CD8-positive, alpha-beta memory T cell (primary cell): ENCODE measurements around the gene ST6GALNAC3. TPM values are rescaled to one million over a fixed set of nuclear protein-coding genes. Genes with fewer than 3 reads are reported as not detected.

Source experiments
- CTCF ChIA-PET: fragments of 350-600 bp; sonication (Branson Sonifier 250); formaldehyde crosslinking; loops from one replicate; lab custom pipeline; 2021; ENCODE audit warnings: antibody characterized with exemption; lab: Charles Lee
- POLR2A ChIA-PET: fragments of 350-600 bp; sonication (Branson Sonifier 250); formaldehyde crosslinking; loops from one replicate; lab custom pipeline; 2021; ENCODE audit warnings: antibody characterized with exemption; lab: Charles Lee
- DNase-seq, 5 donors: peaks; one replicate each; pipeline versions ENCODE4 v3.0.0 to v3.0.0-alpha.2; 2020 to 2022; ENCODE audit warnings: mixed read lengths in 1 of 5
- H3K27ac ChIP-seq: one replicate; pipeline ENCODE4 v1.7.0; 2013; ENCODE audit warnings: low read depth, mild to moderate bottlenecking, low read length, moderate library complexity
- H3K27me3 ChIP-seq: 2 replicates; pipeline ENCODE4 v1.7.0; 2013; ENCODE audit warnings: low read length, mild to moderate bottlenecking; ENCODE audit not compliant: insufficient read depth, poor library complexity, severe bottlenecking
- H3K36me3 ChIP-seq: 2 replicates; pipeline ENCODE4 v1.7.0; 2013; ENCODE audit warnings: mild to moderate bottlenecking, low read length, moderate library complexity; ENCODE audit not compliant: insufficient read depth
- H3K4me1 ChIP-seq: 2 replicates; pipeline ENCODE4 v1.7.0; 2013; ENCODE audit warnings: mild to moderate bottlenecking, low read length, moderate library complexity; ENCODE audit not compliant: insufficient read depth
- H3K4me3 ChIP-seq: 2 replicates; pipeline ENCODE4 v1.7.0; 2013; ENCODE audit warnings: mild to moderate bottlenecking, low read length
- H3K9me3 ChIP-seq: 2 replicates; pipeline ENCODE4 v1.7.0; 2013; ENCODE audit warnings: mild to moderate bottlenecking, low read length
- H3K27ac Mint-ChIP-seq, 8 donors: one replicate each; pipeline ENCODE4 v1.8.0; 2020 to 2021; ENCODE audit warnings: mixed read lengths in 8 of 8, mild to moderate bottlenecking in 6 of 8, inconsistent platforms in 3 of 8, moderate library complexity in 3 of 8
- H3K27me3 Mint-ChIP-seq, 2 donors: one replicate each; pipeline ENCODE4 v1.8.0; 2020 to 2021; ENCODE audit warnings: mixed read lengths in 2 of 2, mild to moderate bottlenecking in 1 of 2, moderate library complexity in 1 of 2
- H3K36me3 Mint-ChIP-seq, 3 donors: one replicate each; pipeline ENCODE4 v1.8.0; 2020 to 2021; ENCODE audit warnings: mixed read lengths in 3 of 3, inconsistent platforms in 1 of 3, mild to moderate bottlenecking in 1 of 3
- H3K4me1 Mint-ChIP-seq, 3 donors: one replicate each; pipeline ENCODE4 v1.8.0; 2020 to 2021; ENCODE audit warnings: mixed read lengths in 3 of 3, inconsistent platforms in 1 of 3, mild to moderate bottlenecking in 1 of 3
- H3K4me3 Mint-ChIP-seq, 7 donors: one replicate each; pipeline ENCODE4 v1.8.0; 2020 to 2021; ENCODE audit warnings: mixed read lengths in 7 of 7, mild to moderate bottlenecking in 6 of 7, moderate library complexity in 4 of 7, inconsistent platforms in 2 of 7
- H3K9me3 Mint-ChIP-seq, 5 donors: one replicate each; pipeline ENCODE4 v1.8.0; 2020 to 2022; ENCODE audit warnings: mixed read lengths in 5 of 5, mild to moderate bottlenecking in 3 of 5, moderate library complexity in 2 of 5, inconsistent platforms in 1 of 5
- polyA plus RNA-seq: library from polyadenylated mRNA; unstranded; fragments of 300-500 nt; fragmentation: Illumina TruSeq; gene quantifications from one replicate; pipeline ENCODE4 v1.2.3, GENCODE V29; 2021
- total RNA-seq, 2 experiments: library from RNA; stranded (reverse); gene quantifications; one replicate each; pipeline ENCODE4 v1.2.3, GENCODE V29; 2021

ST6GALNAC3 gene
- total and polyA plus RNA-seq, 3 experiments from 2014 or later = 0.33 to 1.8 TPM; not detected in 1

GRCh38 chr1:76593618-76594017 is 519.1 kb downstream of the ST6GALNAC3 start:
- CTCF ChIA-PET = no interaction called here
- no peaks in the 10 kb centered on the region for H3K36me3 Mint-ChIP-seq
- DNase-seq = no peak

GRCh38 chr1:76595024-76595423 is 520.5 kb downstream of the ST6GALNAC3 start:
- POLR2A ChIA-PET = no interaction called here
- no peaks in the 10 kb centered on the region for H3K4me1 ChIP-seq
- H3K27me3 ChIP-seq = no peaks in the 10 kb centered on the region
- peaks cover 0 to 5% (median 2%) of the 10 kb centered on the region in 5 donors for H3K9me3 Mint-ChIP-seq
- H3K36me3 Mint-ChIP-seq = no peaks in the 10 kb centered on the region
- CTCF ChIA-PET = no interaction called here
- DNase-seq = no peak
- no peaks in the 10 kb centered on the region for H3K36me3 ChIP-seq
- no peak overlapping the region for H3K4me3 Mint-ChIP-seq
- H3K27me3 Mint-ChIP-seq = no peaks in the 10 kb centered on the region
- no peaks in the 10 kb centered on the region for H3K9me3 ChIP-seq
- H3K4me1 Mint-ChIP-seq = no peaks in the 10 kb centered on the region
- H3K27ac Mint-ChIP-seq = no peak overlapping the region
- no peak overlapping the region for H3K27ac ChIP-seq
- H3K4me3 ChIP-seq = no peak overlapping the region

More at GRCh38 chr1:76593618-76594017, 519.1 kb downstream of the ST6GALNAC3 start:
- Histone ChIP-seq H3K36me3 (no peaks in the 10 kb centered on the region), H3K27ac (no peak overlapping the region), H3K27me3 (no peaks in the 10 kb centered on the region), H3K4me1 (no peaks in the 10 kb centered on the region), H3K9me3 (no peaks in the 10 kb centered on the region), H3K4me3 (no peak overlapping the region)
- peaks cover 0 to 5% (median 2%) of the 10 kb centered on the region in 5 donors for H3K9me3 Mint-ChIP-seq
- no peaks in the 10 kb centered on the region for H3K27me3 Mint-ChIP-seq
- H3K27ac Mint-ChIP-seq = no peak overlapping the region
- H3K4me3 Mint-ChIP-seq = no peak overlapping the region
- no peaks in the 10 kb centered on the region for H3K4me1 Mint-ChIP-seq
- POLR2A ChIA-PET = no interaction called here

GRCh38 chr1:76601465-76601864 is 526.9 kb downstream of the ST6GALNAC3 start:
- H3K27me3 ChIP-seq = no peaks in the 10 kb centered on the region
- H3K9me3 ChIP-seq = no peaks in the 10 kb centered on the region
- no peak overlapping the region for H3K4me3 ChIP-seq
- H3K27ac ChIP-seq = no peak overlapping the region
- H3K9me3 Mint-ChIP-seq = peaks cover 0 to 5% (median 1%) of the 10 kb centered on the region in 5 donors
- H3K27ac Mint-ChIP-seq = no peak overlapping the region
- no peaks in the 10 kb centered on the region for H3K27me3 Mint-ChIP-seq
- POLR2A ChIA-PET = no interaction called here
- no peak overlapping the region for H3K4me3 Mint-ChIP-seq
- no peaks in the 10 kb centered on the region for H3K4me1 ChIP-seq
- H3K4me1 Mint-ChIP-seq = no peaks in the 10 kb centered on the region
- no peaks in the 10 kb centered on the region for H3K36me3 ChIP-seq
- DNase-seq = no peak
- CTCF ChIA-PET = no interaction called here
- H3K36me3 Mint-ChIP-seq = no peaks in the 10 kb centered on the region

GRCh38 chr1:76607717-76608116 is 533.2 kb downstream of the ST6GALNAC3 start:
- H3K36me3 Mint-ChIP-seq = no peaks in the 10 kb centered on the region

GRCh38 chr1:76611770-76612445 is 537.4 kb downstream of the ST6GALNAC3 start:
- Mint-ChIP-seq H3K4me3 (no peak overlapping the region), H3K9me3 (peaks cover 0 to 2% (median 0%) of the 10 kb centered on the region in 5 donors), H3K36me3 (no peaks in the 10 kb centered on the region), H3K27ac (no peak overlapping the region), H3K4me1 (no peaks in the 10 kb centered on the region), H3K27me3 (peaks cover 2 to 3% of the 10 kb centered on the region in 2 donors)
- H3K4me3 ChIP-seq = no peak overlapping the region
- H3K36me3 ChIP-seq = no peaks in the 10 kb centered on the region
- H3K9me3 ChIP-seq = no peaks in the 10 kb centered on the region
- ChIA-PET CTCF (no interaction called here), POLR2A (no interaction called here)
- no peaks in the 10 kb centered on the region for H3K4me1 ChIP-seq
- no peaks in the 10 kb centered on the region for H3K27me3 ChIP-seq
- no peak for DNase-seq
- no peak overlapping the region for H3K27ac ChIP-seq

More at GRCh38 chr1:76607717-76608116, 533.2 kb downstream of the ST6GALNAC3 start:
- H3K4me3 ChIP-seq = no peak overlapping the region
- no peak for DNase-seq
- no peak overlapping the region for H3K27ac ChIP-seq
- H3K9me3 ChIP-seq = no peaks in the 10 kb centered on the region
- no peaks in the 10 kb centered on the region for H3K36me3 ChIP-seq
- H3K27me3 ChIP-seq = no peaks in the 10 kb centered on the region
- ChIA-PET CTCF (no interaction called here), POLR2A (interaction anchor here (0.6 kb wide), 1 partner anchor 203 kb away, joined by 3 read pairs; no protein-coding TSS in a partner anchor)
- no peaks in the 10 kb centered on the region for H3K4me1 ChIP-seq
- H3K4me3 Mint-ChIP-seq = no peak overlapping the region
- H3K4me1 Mint-ChIP-seq = no peaks in the 10 kb centered on the region
- H3K27ac Mint-ChIP-seq = no peak overlapping the region
- no peaks in the 10 kb centered on the region for H3K9me3 Mint-ChIP-seq
- H3K27me3 Mint-ChIP-seq = no peaks in the 10 kb centered on the region

- Histone ChIP-seq H3K36me3 (no peaks in the 10 kb centered on the region), H3K27me3 (no peaks in the 10 kb centered on the region), H3K27ac (no peak overlapping the region), H3K9me3 (no peaks in the 10 kb centered on the region), H3K4me3 (no peak overlapping the region), H3K4me1 (no peaks in the 10 kb centered on the region)
- Mint-ChIP-seq H3K27me3 (peaks cover 2 to 3% of the 10 kb centered on the region in 2 donors), H3K4me1 (no peaks in the 10 kb centered on the region), H3K9me3 (peaks cover 0 to 2% (median 0%) of the 10 kb centered on the region in 5 donors), H3K4me3 (no peak overlapping the region), H3K36me3 (no peaks in the 10 kb centered on the region), H3K27ac (no peak overlapping the region)
- DNase-seq = no peak
- CTCF ChIA-PET = no interaction called here
- POLR2A ChIA-PET = no interaction called here
These were observed 539.3 kb downstream of the ST6GALNAC3 start for GRCh38 chr1:76613886-76614285.

GRCh38 chr1:76615253-76616035 is 540.9 kb downstream of the ST6GALNAC3 start:
- ChIA-PET CTCF (no interaction called here), POLR2A (no interaction called here)
- Histone ChIP-seq H3K27ac (no peak overlapping the region), H3K4me1 (no peaks in the 10 kb centered on the region), H3K36me3 (no peaks in the 10 kb centered on the region), H3K4me3 (no peak overlapping the region), H3K27me3 (no peaks in the 10 kb centered on the region), H3K9me3 (no peaks in the 10 kb centered on the region)
- H3K4me3 Mint-ChIP-seq = no peak overlapping the region
- DNase-seq = no peak
- peaks cover 2 to 3% of the 10 kb centered on the region in 2 donors for H3K27me3 Mint-ChIP-seq
- no peaks in the 10 kb centered on the region for H3K4me1 Mint-ChIP-seq
- H3K36me3 Mint-ChIP-seq = no peaks in the 10 kb centered on the region
- H3K27ac Mint-ChIP-seq = no peak overlapping the region
- H3K9me3 Mint-ChIP-seq = peaks cover 0 to 2% (median 0%) of the 10 kb centered on the region in 5 donors

GRCh38 chr1:76620371-76620770 is 545.8 kb downstream of the ST6GALNAC3 start:
- POLR2A ChIA-PET = no interaction called here
- CTCF ChIA-PET = no interaction called here
- no peaks in the 10 kb centered on the region for H3K27me3 ChIP-seq
- H3K4me3 Mint-ChIP-seq = no peak overlapping the region
- no peak overlapping the region for H3K27ac ChIP-seq
- H3K36me3 Mint-ChIP-seq = no peaks in the 10 kb centered on the region
- H3K9me3 Mint-ChIP-seq = no peaks in the 10 kb centered on the region
- H3K9me3 ChIP-seq = no peaks in the 10 kb centered on the region
- H3K27ac Mint-ChIP-seq = no peak overlapping the region
- H3K4me1 ChIP-seq = no peaks in the 10 kb centered on the region
- DNase-seq = no peak
- H3K27me3 Mint-ChIP-seq = peaks cover 0 to 3% of the 10 kb centered on the region in 2 donors
- no peaks in the 10 kb centered on the region for H3K4me1 Mint-ChIP-seq
- no peaks in the 10 kb centered on the region for H3K36me3 ChIP-seq
- H3K4me3 ChIP-seq = no peak overlapping the region
